Natural killer cell (primary cell): Measurements from ENCODE around the gene SSTR3. TPM values are rescaled to one million over a fixed set of nuclear protein-coding genes. Genes with fewer than 3 reads are reported as not detected.
"Not testable (repeated sequence)": the region's sequence is repeated elsewhere in the genome, so short reads cannot be mapped to it uniquely, and the experiment has no call there.

Source experiments
- ATAC-seq, 3 donors: fragments of 150-1000 bp in 2 of 3; fragments of 200-7000 bp in 1 of 3; cut with Tn5 transposase; 1 replicate in 1 of 3; 2 replicates in 2 of 3; pipeline ENCODE4 v1.10.0; 2021; ENCODE audit warnings: mild to moderate bottlenecking in 2 of 3, moderate library complexity in 2 of 3
- DNase-seq, 2 donors: peaks; one replicate each; pipeline versions ENCODE4 v3.0.0 to v3.0.0-alpha.2; 2013 to 2021; ENCODE audit warnings: mixed read lengths in 1 of 2
- H3K27ac ChIP-seq: one replicate; pipeline ENCODE4 v1.5.1; 2013; ENCODE audit warnings: mild to moderate bottlenecking, low read length
- H3K27me3 ChIP-seq: one replicate; pipeline ENCODE4 v1.6.1; 2013; ENCODE audit warnings: low read length; ENCODE audit not compliant: control insufficient read depth, insufficient read depth
- H3K36me3 ChIP-seq: one replicate; pipeline ENCODE4 v1.6.1; 2013; ENCODE audit warnings: low read length; ENCODE audit not compliant: control insufficient read depth, insufficient read depth
- H3K4me1 ChIP-seq: one replicate; pipeline ENCODE4 v1.6.1; 2013; ENCODE audit warnings: low read length; ENCODE audit not compliant: control insufficient read depth, insufficient read depth
- H3K4me3 ChIP-seq: one replicate; pipeline ENCODE4 v1.5.1; 2013; ENCODE audit warnings: low read length
- H3K9me3 ChIP-seq: one replicate; pipeline ENCODE4 v1.6.1; 2013; ENCODE audit warnings: low read length; ENCODE audit not compliant: control insufficient read depth, insufficient read depth
- H3K27ac Mint-ChIP-seq, 2 donors: one replicate each; pipeline ENCODE4 v1.8.0; 2022; ENCODE audit warnings: mild to moderate bottlenecking in 2 of 2, mixed read lengths in 2 of 2, moderate library complexity in 1 of 2
- H3K27me3 Mint-ChIP-seq, 2 donors: one replicate each; pipeline ENCODE4 v1.8.0; 2022; ENCODE audit warnings: low read depth in 2 of 2, mixed read lengths in 2 of 2
- H3K36me3 Mint-ChIP-seq: one replicate; pipeline ENCODE4 v1.8.0; 2022; ENCODE audit warnings: mixed read lengths
- H3K4me1 Mint-ChIP-seq, 2 donors: one replicate each; pipeline ENCODE4 v1.8.0; 2022; ENCODE audit warnings: mixed read lengths in 2 of 2
- H3K4me3 Mint-ChIP-seq: one replicate; pipeline ENCODE4 v1.8.0; 2022; ENCODE audit warnings: mild to moderate bottlenecking, moderate library complexity, mixed read lengths
- H3K9me3 Mint-ChIP-seq, 2 donors: one replicate each; pipeline ENCODE4 v1.8.0; 2022; ENCODE audit warnings: mixed read lengths in 2 of 2
- CTCF ChIP-seq: fragments of 200-600 bp; IDR thresholded peaks from one replicate; pipeline ENCODE4 v1.8.0; 2022; ENCODE audit warnings: antibody characterized with exemption
- WGBS: methylation state at CpG from one replicate; pipeline ENCODE4 v1.1.7; 2013; ENCODE audit warnings: missing lambda C conversion rate; ENCODE audit not compliant: insufficient coverage; 5-methylcytosine and 5-hydroxymethylcytosine counted together
- intact Hi-C: fragments of 100-400 bp; cut with micrococcal nuclease; formaldehyde crosslinking; loops from one replicate; pipeline ENCODE4 v1.14.2; 2022
- total RNA-seq, 4 donors: library from RNA; stranded (reverse); fragments of 120-200 nt in 1 of 4; gene quantifications; one replicate each; pipeline versions ENCODE4 v1.2.3 to v1.2.4, GENCODE V29; 2013 to 2022

The SSTR3 gene
- total RNA-seq, 3 donors from 2014 or later (not counting 1 experiment from before 2014, with no cell fraction given), result 0.20 to 0.64 (median 0.23) TPM

- H3K4me3 Mint-ChIP-seq, result peak overlapping the region; percentile 81
Observed at GRCh38 chr22:37234736-37235711, 22.7 kb upstream of the SSTR3 start.

GRCh38 chr22:37233751-37234631, 21.7 kb upstream of the SSTR3 start:
- Mint-ChIP-seq H3K27ac (peak overlapping the region; percentile 93 to 98), H3K4me3 (peak overlapping the region; percentile 81), H3K4me1 (peaks cover 91 to 97% of the 10 kb centered on the region in 2 donors), H3K36me3 (no peaks in the 10 kb centered on the region), H3K9me3 (no peaks in the 10 kb centered on the region), H3K27me3 (no peaks in the 10 kb centered on the region)
- Histone ChIP-seq H3K4me1 (peaks cover 98% of the 10 kb centered on the region), H3K9me3 (no peaks in the 10 kb centered on the region), H3K36me3 (peaks cover 83% of the 10 kb centered on the region), H3K4me3 (no peak overlapping the region), H3K27me3 (no peaks in the 10 kb centered on the region), H3K27ac (peak overlapping the region; percentile 58)
- 72% methylated on average over 27 of the region's 27 CpGs for WGBS
- DNase-seq, result peak; percentile 12 to 22
- ATAC-seq, result no peak
- TF ChIP-seq CTCF, result no peak
- intact Hi-C loops, result no loop called here

More at GRCh38 chr22:37234736-37235711, 22.7 kb upstream of the SSTR3 start:
- peak overlapping the region; percentile 58 for H3K27ac ChIP-seq
- H3K36me3 ChIP-seq, result peaks cover 84% of the 10 kb centered on the region
- 63% methylated on average over 16 of the region's 16 CpGs for WGBS
- no peaks in the 10 kb centered on the region for H3K9me3 ChIP-seq
- intact Hi-C loops, result no loop called here
- no peaks in the 10 kb centered on the region for H3K9me3 Mint-ChIP-seq
- H3K36me3 Mint-ChIP-seq, result no peaks in the 10 kb centered on the region
- no peak overlapping the region for H3K4me3 ChIP-seq
- no peaks in the 10 kb centered on the region for H3K27me3 Mint-ChIP-seq
- no peak for TF ChIP-seq CTCF
- H3K4me1 Mint-ChIP-seq, result peaks cover 86 to 97% of the 10 kb centered on the region in 2 donors
- DNase-seq, result peak in 1 of 2 donors; percentile 29
- ATAC-seq, result no peak
- H3K27me3 ChIP-seq, result no peaks in the 10 kb centered on the region
- peaks cover 98% of the 10 kb centered on the region for H3K4me1 ChIP-seq
- H3K27ac Mint-ChIP-seq, result peak overlapping the region; percentile 93 to 98

DNA sequence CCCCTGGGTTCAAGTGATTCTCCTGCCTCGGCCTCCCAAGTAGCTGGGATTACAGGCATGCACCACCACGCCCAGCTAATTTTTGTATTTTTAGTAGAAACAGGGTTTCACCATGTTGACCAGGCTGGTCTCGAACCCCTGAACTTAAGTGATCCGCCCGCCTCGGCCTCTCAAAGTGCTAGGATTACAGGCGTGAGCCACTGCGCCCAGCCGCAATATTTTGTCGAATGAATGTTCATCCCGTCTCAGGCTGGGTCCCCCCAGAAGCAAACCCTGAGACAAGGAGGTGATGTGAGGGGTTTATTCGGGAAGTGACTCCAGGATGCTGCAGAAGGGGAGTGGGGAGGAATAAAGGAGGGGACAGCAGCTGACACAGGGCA, 21.1 kb upstream of the SSTR3 start:
- H3K9me3 ChIP-seq, DNase-seq, H3K27me3 ChIP-seq, H3K27ac ChIP-seq, H3K4me3 ChIP-seq, ATAC-seq, H3K27me3 Mint-ChIP-seq, H3K36me3 Mint-ChIP-seq, H3K9me3 Mint-ChIP-seq, intact Hi-C loops: not testable (repeated sequence)
- Histone ChIP-seq H3K4me1 (peaks cover 98% of the 10 kb centered on the region), H3K36me3 (peaks cover 85% of the 10 kb centered on the region)
- Mint-ChIP-seq H3K4me3 (peak overlapping the region; percentile 50), H3K27ac (peak overlapping the region; percentile 93 to 98), H3K4me1 (peaks cover 91 to 97% of the 10 kb centered on the region in 2 donors)
- WGBS, result 90% methylated on average over 12 of the region's 12 CpGs
